Keratinocyte (primary cell): ENCODE data around the gene RAPGEF4. TPM values are rescaled to one million over a fixed set of nuclear protein-coding genes. Genes with fewer than 3 reads are reported as not detected.
A peak's percentile ranks its signal among the peaks of the same experiment; 100 is the strongest.

Experiments used
- DNase-seq: peaks from one replicate; pipeline ENCODE4 v3.0.0-alpha.2; 2011; ENCODE audit warnings: low read depth, missing footprints, low spot score
- FAIRE-seq: peaks from 2 replicates; lab custom pipeline; 2011; peaks lifted over from hg19 to GRCh38; lab: Jason Lieb, UNC
- H2AFZ ChIP-seq: 2 replicates; pipeline ENCODE4 v1.6.0; 2012; ENCODE audit warnings: low read length, control low read depth, inconsistent platforms; ENCODE audit not compliant: control insufficient read depth
- H3K27ac ChIP-seq: 2 replicates; pipeline ENCODE4 v1.5.1; 2011; ENCODE audit warnings: low read length; ENCODE audit not compliant: control insufficient read depth, insufficient read depth
- H3K27me3 ChIP-seq: 3 replicates; pipeline ENCODE4 v1.6.0; 2011; ENCODE audit warnings: low read length; ENCODE audit not compliant: control insufficient read depth, insufficient read depth; ENCODE audit errors: extremely low read depth
- H3K36me3 ChIP-seq, 2 experiments: 2 replicates in 1 of 2; 3 replicates in 1 of 2; pipeline ENCODE4 v1.5.1; 2011; ENCODE audit warnings: low read length in 2 of 2, mild to moderate bottlenecking in 1 of 2; ENCODE audit not compliant: control insufficient read depth in 2 of 2, insufficient read depth in 2 of 2; ENCODE audit errors: extremely low read depth in 1 of 2
- H3K4me1 ChIP-seq: 3 replicates; pipeline ENCODE4 v1.5.1; 2011; ENCODE audit warnings: low read length; ENCODE audit not compliant: control insufficient read depth, insufficient read depth; ENCODE audit errors: extremely low read depth
- H3K4me2 ChIP-seq: 3 replicates; pipeline ENCODE4 v1.6.0; 2011; ENCODE audit warnings: low read depth, low read length; ENCODE audit not compliant: control insufficient read depth, insufficient read depth; ENCODE audit errors: extremely low read depth
- H3K4me3 ChIP-seq, 3 experiments: fragments of 200-600 bp in 1 of 3; sonication (generic) in 1 of 3; 2 replicates in 2 of 3; 3 replicates in 1 of 3; pipeline ENCODE4 v1.5.1; 2011 to 2016; ENCODE audit warnings: low read length in 3 of 3, mild to moderate bottlenecking in 3 of 3, control low read depth in 2 of 3, inconsistent platforms in 1 of 3, low read depth in 1 of 3, mixed read lengths in 1 of 3, mixed run types in 1 of 3, moderate library complexity in 1 of 3; ENCODE audit not compliant: control insufficient read depth in 2 of 3, insufficient read depth in 2 of 3; ENCODE audit errors: extremely low read depth in 1 of 3
- H3K79me2 ChIP-seq: 2 replicates; pipeline ENCODE4 v1.6.0; 2012; ENCODE audit warnings: low read length; ENCODE audit not compliant: control insufficient read depth, insufficient read depth
- H3K9ac ChIP-seq: 3 replicates; pipeline ENCODE4 v1.6.0; 2011; ENCODE audit warnings: low read length; ENCODE audit not compliant: control insufficient read depth, insufficient read depth; ENCODE audit errors: extremely low read depth
- H3K9me1 ChIP-seq: 3 replicates; pipeline ENCODE4 v1.6.0; 2011; ENCODE audit warnings: low read length; ENCODE audit not compliant: control insufficient read depth, insufficient read depth; ENCODE audit errors: extremely low read depth
- H3K9me3 ChIP-seq: 2 replicates; pipeline ENCODE4 v1.5.1; 2012; ENCODE audit warnings: low read depth, low read length; ENCODE audit not compliant: control insufficient read depth
- H4K20me1 ChIP-seq: 3 replicates; pipeline ENCODE4 v1.6.0; 2011; ENCODE audit warnings: low read length; ENCODE audit not compliant: control insufficient read depth, insufficient read depth; ENCODE audit errors: extremely low read depth
- EZH2 ChIP-seq: IDR thresholded peaks from one replicate; pipeline ENCODE4 v1.6.1; 2012; ENCODE audit warnings: inconsistent platforms, mild to moderate bottlenecking, low read length, moderate library complexity
- dilution Hi-C: fragments of 300-500 bp; cut with MboI; formaldehyde crosslinking; loops from one replicate; pipeline ENCODE4 v1.7.0; 2020; ENCODE audit warnings: low sequenced_read_pairs; ENCODE audit not compliant: extremely low pct_ligation_motif_present
- polyA plus RNA-seq, 5 experiments: library from polyadenylated mRNA; depleted of rRNA in 3 of 5; stranded (reverse) in 3 of 5; stranded (forward) in 1 of 5; unstranded in 1 of 5; fragments of >200 nt; gene quantifications; 1 replicate in 1 of 5; 2 replicates in 3 of 5; 3 replicates in 1 of 5; pipeline versions ENCODE4 v1.2.1 to v1.2.3, GENCODE V29; 2011 to 2012; ENCODE audit warnings: missing spikeins in 2 of 5, low read depth in 1 of 5, low replicate concordance in 1 of 5
- TF ChIP-seq, protein P1 (sequence below), 3 experiments: IDR thresholded peaks in 1 of 3; conservative IDR thresholded peaks in 1 of 3; optimal IDR thresholded peaks in 1 of 3; 2 replicates in 2 of 3; 3 replicates in 1 of 3; pipeline versions ENCODE3 to v1.5.1; 2011; ENCODE audit warnings: low read length in 3 of 3, mild to moderate bottlenecking in 3 of 3, moderate library complexity in 2 of 3, control low read depth in 1 of 3, inconsistent platforms in 1 of 3; ENCODE audit not compliant: insufficient read depth in 2 of 3; ENCODE audit errors: extremely low read depth in 1 of 3

RAPGEF4 gene
- polyA plus RNA-seq, 1 donor (not counting 4 experiments of a cell fraction or from before 2014, with no cell fraction given), result 1.6 TPM

DNA sequence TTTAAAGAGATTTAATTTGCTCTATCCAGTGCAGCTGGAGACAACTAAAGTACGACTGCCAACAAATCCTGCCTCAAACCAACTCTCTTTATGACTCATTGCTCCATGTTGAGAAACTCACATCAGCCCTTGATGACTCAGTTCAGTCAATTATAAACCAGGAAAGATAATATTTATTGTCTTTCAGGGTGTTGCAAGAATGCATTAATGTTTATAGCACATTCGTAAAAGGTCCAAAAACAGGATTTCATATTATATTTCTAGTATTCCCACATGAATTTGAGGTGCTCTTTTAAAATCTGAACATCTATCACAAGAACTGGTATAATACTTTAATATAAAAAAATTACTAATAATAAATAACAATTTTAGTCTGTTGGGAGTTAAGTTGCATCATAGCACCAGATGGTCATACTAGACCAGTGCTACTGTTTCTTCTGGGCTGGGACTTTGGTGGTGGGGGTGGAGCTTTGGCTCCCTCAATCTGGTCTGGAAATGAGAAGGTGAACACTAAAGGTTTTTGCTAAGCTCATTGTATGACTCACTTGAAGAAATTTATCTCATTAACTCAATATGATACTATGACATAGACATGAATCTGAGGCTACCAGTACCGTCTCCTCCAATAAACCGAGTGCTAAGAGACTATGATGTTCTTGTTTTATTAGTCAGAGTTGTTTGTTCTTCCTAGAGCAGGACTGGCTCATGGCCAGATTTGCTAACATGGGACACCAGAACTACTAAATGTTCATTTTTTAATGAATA lies 313.4 kb downstream of the RAPGEF4 start:
- TF ChIP-seq EZH2, result no peak
- TF ChIP-seq, protein P1, sequence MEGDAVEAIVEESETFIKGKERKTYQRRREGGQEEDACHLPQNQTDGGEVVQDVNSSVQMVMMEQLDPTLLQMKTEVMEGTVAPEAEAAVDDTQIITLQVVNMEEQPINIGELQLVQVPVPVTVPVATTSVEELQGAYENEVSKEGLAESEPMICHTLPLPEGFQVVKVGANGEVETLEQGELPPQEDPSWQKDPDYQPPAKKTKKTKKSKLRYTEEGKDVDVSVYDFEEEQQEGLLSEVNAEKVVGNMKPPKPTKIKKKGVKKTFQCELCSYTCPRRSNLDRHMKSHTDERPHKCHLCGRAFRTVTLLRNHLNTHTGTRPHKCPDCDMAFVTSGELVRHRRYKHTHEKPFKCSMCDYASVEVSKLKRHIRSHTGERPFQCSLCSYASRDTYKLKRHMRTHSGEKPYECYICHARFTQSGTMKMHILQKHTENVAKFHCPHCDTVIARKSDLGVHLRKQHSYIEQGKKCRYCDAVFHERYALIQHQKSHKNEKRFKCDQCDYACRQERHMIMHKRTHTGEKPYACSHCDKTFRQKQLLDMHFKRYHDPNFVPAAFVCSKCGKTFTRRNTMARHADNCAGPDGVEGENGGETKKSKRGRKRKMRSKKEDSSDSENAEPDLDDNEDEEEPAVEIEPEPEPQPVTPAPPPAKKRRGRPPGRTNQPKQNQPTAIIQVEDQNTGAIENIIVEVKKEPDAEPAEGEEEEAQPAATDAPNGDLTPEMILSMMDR (optimal IDR thresholded peaks at IDR 0.05 in 1 of 3, IDR thresholded peaks at IDR 0.05 in 1 of 3, conservative IDR thresholded peaks at IDR 0.05 in 1 of 3; ENCODE audit: extremely low read depth in 1 of 3, insufficient read depth in 2 of 3, low read length in 3 of 3), result no peak
- H2AFZ ChIP-seq, result no peak overlapping the region
- peaks cover 27% of the 10 kb centered on the region for H3K4me1 ChIP-seq
- no peaks in the 10 kb centered on the region for H4K20me1 ChIP-seq
- peak overlapping the region in 1 of 3 experiments; percentile 37 for H3K4me3 ChIP-seq
- peak; percentile 85 for FAIRE-seq
- dilution Hi-C loops, result loop anchor here (25.0 kb wide), 1 partner anchor 138 kb away; no protein-coding TSS in a partner anchor
- DNase-seq, result peak; percentile 96
- H3K9me1 ChIP-seq, result no peaks in the 10 kb centered on the region
- peak overlapping the region; percentile 80 for H3K4me2 ChIP-seq
- H3K9ac ChIP-seq, result peak overlapping the region; percentile 76
- H3K27ac ChIP-seq, result peak overlapping the region; percentile 98
- H3K27me3 ChIP-seq, result no peaks in the 10 kb centered on the region
- no peaks in the 10 kb centered on the region for H3K36me3 ChIP-seq
- H3K9me3 ChIP-seq, result no peaks in the 10 kb centered on the region
- H3K79me2 ChIP-seq, result no peaks in the 10 kb centered on the region

DNA sequence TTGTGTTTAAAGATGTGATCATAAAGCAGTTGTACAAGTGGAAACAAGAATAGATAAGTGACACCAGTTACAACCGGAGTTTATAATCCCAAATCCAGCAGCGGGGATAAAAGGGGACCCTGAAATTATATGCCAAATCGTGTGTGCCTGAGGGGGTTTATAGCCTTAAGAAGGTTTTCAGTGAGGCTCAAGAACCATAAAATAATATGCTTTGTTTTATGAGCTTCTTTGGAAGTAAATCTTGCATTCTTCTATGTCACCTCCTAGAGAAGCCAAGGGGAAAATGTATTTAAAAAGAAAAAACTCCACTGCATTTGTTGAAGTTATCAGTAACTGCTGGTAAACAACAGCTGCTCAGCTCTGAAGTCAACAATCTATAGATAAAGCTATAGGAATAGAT lies 314.2 kb downstream of the RAPGEF4 start:
- Histone ChIP-seq H3K9ac (peak overlapping the region; percentile 76), H3K4me1 (peaks cover 27% of the 10 kb centered on the region), H3K9me1 (no peaks in the 10 kb centered on the region), H3K79me2 (no peaks in the 10 kb centered on the region), H3K27me3 (no peaks in the 10 kb centered on the region), H4K20me1 (no peaks in the 10 kb centered on the region), H3K27ac (peak overlapping the region; percentile 98), H2AFZ (peak overlapping the region; percentile 32), H3K4me3 (peak overlapping the region in 2 of 3 experiments; percentile 29 to 37), H3K9me3 (no peaks in the 10 kb centered on the region), H3K4me2 (peak overlapping the region; percentile 80), H3K36me3 (no peaks in the 10 kb centered on the region)
- TF ChIP-seq, protein P1 (optimal IDR thresholded peaks at IDR 0.05 in 1 of 3, IDR thresholded peaks at IDR 0.05 in 1 of 3, conservative IDR thresholded peaks at IDR 0.05 in 1 of 3; ENCODE audit: extremely low read depth in 1 of 3, insufficient read depth in 2 of 3, low read length in 3 of 3), result no peak
- dilution Hi-C loops, result loop anchor here (25.0 kb wide), 1 partner anchor 137 kb away; no protein-coding TSS in a partner anchor
- DNase-seq (no peak), FAIRE-seq (peak; percentile 53)
